ENCODE measurements around the gene CDADC1. TPM values are rescaled to one million over a fixed set of nuclear protein-coding genes. Genes with fewer than 3 reads are reported as not detected.

Gene CDADC1
- total RNA-seq, 1 experiment from 2014 or later: 7.6 TPM

GRCh38 chr13:49341517-49341916 is 93.8 kb downstream of the CDADC1 start:
- intact Hi-C loops (cut with micrococcal nuclease): no loop called here
- H3K4me1 ChIP-seq (ENCODE audit: control insufficient read depth in 1 of 2, insufficient read depth in 2 of 2, low read length in 2 of 2): no peaks in the 10 kb centered on the region
- no peak overlapping the region for H3K27ac ChIP-seq (ENCODE audit: low read depth, low read length)
- CTCF ChIA-PET: no interaction called here
- H3K79me2 ChIP-seq (ENCODE audit: insufficient read depth, low read length): no peaks in the 10 kb centered on the region
- no TSS peak for BruUV-seq (replicated peaks)
- ATAC-seq (no peak), DNase-seq (ENCODE audit: low read depth, low spot score) (no peak)
- H3K27me3 ChIP-seq (ENCODE audit: insufficient read depth, low read length): no peaks in the 10 kb centered on the region
- no peaks in the 10 kb centered on the region for H3K9me3 ChIP-seq (ENCODE audit: control insufficient read depth in 1 of 2, insufficient read depth in 1 of 2, low read depth in 1 of 2, low read length in 2 of 2)
- H3K4me2 ChIP-seq (ENCODE audit: low read length): no peak overlapping the region
- H3K4me3 ChIP-seq (replicated peaks in 1 of 2; ENCODE audit: low read depth in 1 of 2, low read length in 2 of 2): no peak overlapping the region
- H4K20me1 ChIP-seq (ENCODE audit: insufficient read depth): no peaks in the 10 kb centered on the region
- no peak overlapping the region for H2AFZ ChIP-seq (ENCODE audit: low read depth, low read length, poor library complexity, severe bottlenecking)
- POLR2A ChIA-PET: no interaction called here
- no peak overlapping the region for H3K9ac ChIP-seq (ENCODE audit: low read length)
- no peaks in the 10 kb centered on the region for H3K9me2 ChIP-seq (ENCODE audit: insufficient read depth)
- H3K36me3 ChIP-seq (ENCODE audit: control insufficient read depth in 1 of 2, insufficient read depth in 2 of 2, low read length in 2 of 2): no peaks in the 10 kb centered on the region
- RAD21 ChIA-PET (ENCODE audit: low non-redundant PET in 1 of 2, low total read pairs in 2 of 2, uncharacterized antibody in 2 of 2, unreplicated experiment in 2 of 2): no interaction called here
- no peak for TF ChIP-seq CBX3 (IDR thresholded peaks at IDR 0.05; ENCODE audit: low read depth)
- no peak for TF ChIP-seq RAD21 (IDR thresholded peaks at IDR 0.05; ENCODE audit: low read depth)
- no peak for TF ChIP-seq ZBTB33 (IDR thresholded peaks at IDR 0.05; ENCODE audit: extremely low read depth, insufficient replicate concordance, low read length)

GRCh38 chr13:49341941-49342340 is 94.2 kb downstream of the CDADC1 start:
- RAD21 ChIA-PET (ENCODE audit: low non-redundant PET in 1 of 2, low total read pairs in 2 of 2, uncharacterized antibody in 2 of 2, unreplicated experiment in 2 of 2): no interaction called here
- Histone ChIP-seq H3K4me1 (ENCODE audit: control insufficient read depth in 1 of 2, insufficient read depth in 2 of 2, low read length in 2 of 2) (no peaks in the 10 kb centered on the region), H3K4me3 (replicated peaks in 1 of 2; ENCODE audit: low read depth in 1 of 2, low read length in 2 of 2) (no peak overlapping the region), H4K20me1 (ENCODE audit: insufficient read depth) (no peaks in the 10 kb centered on the region), H3K9me3 (ENCODE audit: control insufficient read depth in 1 of 2, insufficient read depth in 1 of 2, low read depth in 1 of 2, low read length in 2 of 2) (no peaks in the 10 kb centered on the region), H3K27ac (ENCODE audit: low read depth, low read length) (no peak overlapping the region), H3K9ac (ENCODE audit: low read length) (no peak overlapping the region), H3K36me3 (ENCODE audit: control insufficient read depth in 1 of 2, insufficient read depth in 2 of 2, low read length in 2 of 2) (no peaks in the 10 kb centered on the region), H3K9me2 (ENCODE audit: insufficient read depth) (no peaks in the 10 kb centered on the region), H3K79me2 (ENCODE audit: insufficient read depth, low read length) (no peaks in the 10 kb centered on the region), H2AFZ (ENCODE audit: low read depth, low read length, poor library complexity, severe bottlenecking) (no peak overlapping the region), H3K4me2 (ENCODE audit: low read length) (no peak overlapping the region), H3K27me3 (ENCODE audit: insufficient read depth, low read length) (no peaks in the 10 kb centered on the region)
- no TSS peak for BruUV-seq (replicated peaks)
- POLR2A ChIA-PET: no interaction called here
- ATAC-seq (no peak), DNase-seq (ENCODE audit: low read depth, low spot score) (no peak)
- TF ChIP-seq JUND (IDR thresholded peaks at IDR 0.05) (no peak), ZNF274 (IDR thresholded peaks at IDR 0.05; ENCODE audit: low read depth, low read length) (no peak), REST (IDR thresholded peaks at IDR 0.05; ENCODE audit: low read depth) (no peak), POLR2A (IDR thresholded peaks at IDR 0.05; ENCODE audit: borderline replicate concordance, extremely low read depth, insufficient read depth, insufficient read length) (no peak)
- intact Hi-C loops (cut with micrococcal nuclease): no loop called here
- CTCF ChIA-PET: no interaction called here
